ENCODE results near the gene NAT10.

DNA sequence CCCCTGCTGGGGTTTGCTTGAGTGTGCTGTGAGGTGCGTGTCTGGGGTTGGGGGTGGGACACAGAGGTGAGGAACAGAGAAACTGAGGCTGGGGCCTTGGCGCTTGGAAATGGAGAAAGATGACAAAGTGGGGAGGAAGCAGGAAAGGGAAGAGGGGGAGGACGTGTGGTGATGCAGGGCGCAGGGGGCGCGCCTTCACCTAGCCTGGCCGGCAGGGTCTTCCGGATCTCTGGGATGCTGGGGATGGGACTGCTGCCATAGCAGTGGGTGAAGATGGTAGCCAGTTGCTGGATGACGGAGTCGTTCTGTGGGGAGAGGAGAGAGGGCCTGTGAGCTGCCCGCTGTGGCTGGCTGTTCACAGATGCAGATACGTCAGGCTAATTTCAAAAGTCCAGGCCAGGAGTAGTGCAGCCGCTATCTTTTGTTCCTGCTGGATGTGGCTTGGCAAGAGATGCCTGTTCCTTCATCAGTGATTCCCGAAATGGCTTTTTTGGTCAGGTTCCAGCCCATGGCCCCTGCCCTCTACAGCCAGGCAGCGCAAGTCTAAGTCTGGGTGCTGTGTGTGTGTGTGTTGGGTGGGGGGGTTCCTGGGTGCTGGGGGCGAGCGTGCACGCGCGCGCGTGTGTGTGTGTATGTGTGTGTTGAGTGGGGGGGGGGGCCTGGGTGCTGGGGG, 54.8 kb downstream of the NAT10 start:
- TF ChIP-seq, protein P1, sequence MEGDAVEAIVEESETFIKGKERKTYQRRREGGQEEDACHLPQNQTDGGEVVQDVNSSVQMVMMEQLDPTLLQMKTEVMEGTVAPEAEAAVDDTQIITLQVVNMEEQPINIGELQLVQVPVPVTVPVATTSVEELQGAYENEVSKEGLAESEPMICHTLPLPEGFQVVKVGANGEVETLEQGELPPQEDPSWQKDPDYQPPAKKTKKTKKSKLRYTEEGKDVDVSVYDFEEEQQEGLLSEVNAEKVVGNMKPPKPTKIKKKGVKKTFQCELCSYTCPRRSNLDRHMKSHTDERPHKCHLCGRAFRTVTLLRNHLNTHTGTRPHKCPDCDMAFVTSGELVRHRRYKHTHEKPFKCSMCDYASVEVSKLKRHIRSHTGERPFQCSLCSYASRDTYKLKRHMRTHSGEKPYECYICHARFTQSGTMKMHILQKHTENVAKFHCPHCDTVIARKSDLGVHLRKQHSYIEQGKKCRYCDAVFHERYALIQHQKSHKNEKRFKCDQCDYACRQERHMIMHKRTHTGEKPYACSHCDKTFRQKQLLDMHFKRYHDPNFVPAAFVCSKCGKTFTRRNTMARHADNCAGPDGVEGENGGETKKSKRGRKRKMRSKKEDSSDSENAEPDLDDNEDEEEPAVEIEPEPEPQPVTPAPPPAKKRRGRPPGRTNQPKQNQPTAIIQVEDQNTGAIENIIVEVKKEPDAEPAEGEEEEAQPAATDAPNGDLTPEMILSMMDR (conservative IDR thresholded peaks at IDR 0.05; ENCODE audit: low read depth, low read length): no peak
- TF ChIP-seq EZH2 (IDR thresholded peaks at IDR 0.05; ENCODE audit: low read length, unreplicated experiment) (no peak), EZH2phosphoT487 (IDR thresholded peaks at IDR 0.05; ENCODE audit: borderline replicate concordance, low read length) (no peak)
